Left lung (tissue), 10 donors: ENCODE results near the gene CDAN1. TPM values are rescaled to one million over a fixed set of nuclear protein-coding genes. Genes with fewer than 3 reads are reported as not detected.

Source experiments
- ATAC-seq: fragments of 200-7000 bp; cut with Tn5 transposase; one replicate; pipeline ENCODE4 v1.9.1; 2020; ENCODE audit warnings: moderate library complexity
- DNase-seq, 4 donors: peaks; one replicate each; pipeline ENCODE4 v3.0.0-alpha.2; 2013 to 2020
- H3K27ac ChIP-seq, 2 donors: fragments of 200-600 bp; sonication (generic) in 1 of 2; one replicate each; pipeline versions ENCODE4 v1.5.0 to v1.8.0; 2020 to 2021
- H3K27me3 ChIP-seq, 2 donors: fragments of 200-600 bp; sonication (generic) in 1 of 2; one replicate each; pipeline versions ENCODE4 v1.5.0 to v1.8.0; 2020 to 2021
- H3K36me3 ChIP-seq, 2 donors: fragments of 200-600 bp; sonication (generic) in 1 of 2; one replicate each; pipeline versions ENCODE4 v1.5.0 to v1.8.0; 2020 to 2021
- H3K4me1 ChIP-seq, 2 donors: fragments of 200-600 bp; one replicate each; pipeline ENCODE4 v1.8.0; 2021
- H3K4me3 ChIP-seq, 2 donors: fragments of 200-600 bp; sonication (generic) in 1 of 2; one replicate each; pipeline versions ENCODE4 v1.5.0 to v1.8.0; 2020 to 2021; ENCODE audit warnings: mild to moderate bottlenecking in 1 of 2
- H3K9me3 ChIP-seq, 2 donors: fragments of 200-600 bp; sonication (generic) in 1 of 2; one replicate each; pipeline versions ENCODE4 v1.5.0 to v1.8.0; 2020 to 2021
- intact Hi-C, 2 donors: fragments of 100-400 bp; cut with DNase I; formaldehyde crosslinking; loops; one replicate each; pipeline versions ENCODE4 v1.11.2 to v1.14.2; 2022
- polyA plus RNA-seq, 6 donors: library from polyadenylated mRNA; unstranded; fragments of 120-200 nt; gene quantifications; one replicate each; pipeline ENCODE4 v1.2.1, GENCODE V29; 2013; ENCODE audit not compliant: insufficient read length in 6 of 6
- total RNA-seq, 2 donors: library from RNA; stranded (reverse); fragmentation: NEBNext Ultra II Directional; extraction: Animal tissue kit (Norgen Biotek cat#: 25700); gene quantifications; one replicate each; pipeline ENCODE4 v1.2.1, GENCODE V29; 2021
- TF ChIP-seq, protein P1 (sequence below), 2 donors: fragments of 200-600 bp; sonication (generic) in 1 of 2; IDR thresholded peaks; one replicate each; pipeline versions ENCODE4 v1.5.0 to v1.8.0; 2021; ENCODE audit warnings: antibody characterized with exemption in 2 of 2
- donor health status: DM: no; HTN: yes; CAD: no.
- donor health status: DM: no; HTN: no; CAD: no.

The CDAN1 gene
- total and polyA plus RNA-seq, 8 donors, result 13.4 to 29.7 (median 26.0) TPM

- DNase-seq (peak in 1 of 4 donors; percentile 55), ATAC-seq (no peak)
- TF ChIP-seq, protein P1, sequence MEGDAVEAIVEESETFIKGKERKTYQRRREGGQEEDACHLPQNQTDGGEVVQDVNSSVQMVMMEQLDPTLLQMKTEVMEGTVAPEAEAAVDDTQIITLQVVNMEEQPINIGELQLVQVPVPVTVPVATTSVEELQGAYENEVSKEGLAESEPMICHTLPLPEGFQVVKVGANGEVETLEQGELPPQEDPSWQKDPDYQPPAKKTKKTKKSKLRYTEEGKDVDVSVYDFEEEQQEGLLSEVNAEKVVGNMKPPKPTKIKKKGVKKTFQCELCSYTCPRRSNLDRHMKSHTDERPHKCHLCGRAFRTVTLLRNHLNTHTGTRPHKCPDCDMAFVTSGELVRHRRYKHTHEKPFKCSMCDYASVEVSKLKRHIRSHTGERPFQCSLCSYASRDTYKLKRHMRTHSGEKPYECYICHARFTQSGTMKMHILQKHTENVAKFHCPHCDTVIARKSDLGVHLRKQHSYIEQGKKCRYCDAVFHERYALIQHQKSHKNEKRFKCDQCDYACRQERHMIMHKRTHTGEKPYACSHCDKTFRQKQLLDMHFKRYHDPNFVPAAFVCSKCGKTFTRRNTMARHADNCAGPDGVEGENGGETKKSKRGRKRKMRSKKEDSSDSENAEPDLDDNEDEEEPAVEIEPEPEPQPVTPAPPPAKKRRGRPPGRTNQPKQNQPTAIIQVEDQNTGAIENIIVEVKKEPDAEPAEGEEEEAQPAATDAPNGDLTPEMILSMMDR (IDR thresholded peaks at IDR 0.05), result no peak
- H3K4me1 ChIP-seq, result peaks cover 3 to 7% of the 10 kb centered on the region in 2 donors
- H3K36me3 ChIP-seq, result peaks cover 0 to 89% of the 10 kb centered on the region in 2 donors
- H3K9me3 ChIP-seq, result no peaks in the 10 kb centered on the region
- intact Hi-C loops, result no loop called here
- no peaks in the 10 kb centered on the region for H3K27me3 ChIP-seq
- no peak overlapping the region for H3K4me3 ChIP-seq
- H3K27ac ChIP-seq, result no peak overlapping the region
Measured at GRCh38 chr15:42730536-42730935, 6.4 kb downstream of the CDAN1 start.

DNA sequence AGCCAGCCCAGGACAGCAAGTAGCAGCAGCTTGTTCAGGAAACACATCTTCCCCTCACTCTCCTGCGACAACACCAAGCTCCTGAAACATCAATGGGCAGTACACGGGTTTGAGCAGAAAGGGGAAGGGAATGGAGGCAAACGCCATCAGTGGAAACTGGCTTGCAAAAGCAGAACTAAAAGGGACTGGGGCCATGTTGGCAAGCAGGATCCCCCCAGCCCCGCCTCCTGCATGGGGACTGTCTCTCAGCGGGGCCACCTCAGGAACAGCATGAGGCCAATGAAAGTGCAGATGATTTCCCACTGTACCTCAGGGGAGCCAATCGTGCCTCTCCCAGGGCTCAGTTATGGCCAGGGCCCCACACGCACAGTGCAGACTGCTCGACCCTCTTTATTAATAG, 6.8 kb downstream of the CDAN1 start:
- H3K36me3 ChIP-seq, result peaks cover 0 to 93% of the 10 kb centered on the region in 2 donors
- ATAC-seq, result no peak
- no peaks in the 10 kb centered on the region for H3K27me3 ChIP-seq
- no peak overlapping the region for H3K4me3 ChIP-seq
- no peak overlapping the region for H3K27ac ChIP-seq
- intact Hi-C loops, result no loop called here
- peaks cover 3% of the 10 kb centered on the region in 2 donors for H3K4me1 ChIP-seq
- TF ChIP-seq, protein P1 (IDR thresholded peaks at IDR 0.05), result no peak
- peak in 1 of 4 donors; percentile 47 for DNase-seq
- H3K9me3 ChIP-seq, result no peaks in the 10 kb centered on the region

- intact Hi-C loops, result no loop called here
- peaks cover 0 to 3% of the 10 kb centered on the region in 2 donors for H3K4me1 ChIP-seq
- peaks cover 0 to 100% of the 10 kb centered on the region in 2 donors for H3K36me3 ChIP-seq
- TF ChIP-seq, protein P1 (IDR thresholded peaks at IDR 0.05), result no peak
- no peak overlapping the region for H3K27ac ChIP-seq
- no peaks in the 10 kb centered on the region for H3K27me3 ChIP-seq
- no peak for ATAC-seq
- DNase-seq, result peak in 1 of 4 donors; percentile 54
- H3K9me3 ChIP-seq, result no peaks in the 10 kb centered on the region
- H3K4me3 ChIP-seq, result no peak overlapping the region
Measured at GRCh38 chr15:42729409-42729808, 7.5 kb downstream of the CDAN1 start.

DNA sequence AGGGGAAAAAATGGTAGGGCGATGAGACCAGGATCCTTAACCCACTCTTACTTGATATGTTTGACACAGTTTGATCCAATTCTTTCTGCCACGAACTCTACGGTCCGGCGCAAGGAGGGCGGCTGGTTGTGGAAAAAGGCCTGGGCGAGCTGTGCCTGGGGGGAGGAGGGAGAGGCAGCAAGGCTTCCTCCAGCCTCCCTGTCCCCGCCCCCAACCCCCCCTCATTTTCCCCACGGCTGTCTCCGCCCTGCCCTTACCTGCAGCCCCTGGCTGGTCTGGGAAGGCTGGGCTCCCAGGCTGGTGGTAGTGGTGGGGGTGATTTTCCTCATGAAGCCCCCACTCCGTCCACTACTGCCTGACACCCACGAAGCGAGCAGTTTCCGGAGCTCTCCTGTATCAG, 8.0 kb downstream of the CDAN1 start:
- no peak overlapping the region for H3K4me3 ChIP-seq
- TF ChIP-seq, protein P1 (IDR thresholded peaks at IDR 0.05), result no peak
- peaks cover 0 to 3% of the 10 kb centered on the region in 2 donors for H3K4me1 ChIP-seq
- DNase-seq, result no peak
- ATAC-seq, result no peak
- H3K27me3 ChIP-seq, result no peaks in the 10 kb centered on the region
- peaks cover 0 to 100% of the 10 kb centered on the region in 2 donors for H3K36me3 ChIP-seq
- H3K27ac ChIP-seq, result no peak overlapping the region
- H3K9me3 ChIP-seq, result no peaks in the 10 kb centered on the region
- intact Hi-C loops, result no loop called here

- TF ChIP-seq, protein P1 (IDR thresholded peaks at IDR 0.05), result no peak
- no peak for DNase-seq
- no peak for ATAC-seq
- no peak overlapping the region for H3K27ac ChIP-seq
- intact Hi-C loops, result no loop called here
- H3K9me3 ChIP-seq, result no peaks in the 10 kb centered on the region
- no peak overlapping the region for H3K4me3 ChIP-seq
- H3K27me3 ChIP-seq, result no peaks in the 10 kb centered on the region
- H3K36me3 ChIP-seq, result peaks cover 0 to 100% of the 10 kb centered on the region in 2 donors
- H3K4me1 ChIP-seq, result peaks cover 0 to 3% of the 10 kb centered on the region in 2 donors
Measured at GRCh38 chr15:42728560-42728959, 8.4 kb downstream of the CDAN1 start.
